Aorta (tissue), 5 donors: Measurements from ENCODE around the gene RAC2. TPM values are rescaled to one million over a fixed set of nuclear protein-coding genes. Genes with fewer than 3 reads are reported as not detected.
A peak's percentile ranks its signal among the peaks of the same experiment; 100 is the strongest.

Experiments
- ATAC-seq: fragments of 200-7000 bp; cut with Tn5 transposase; one replicate; pipeline ENCODE4 v1.9.1; 2022; ENCODE audit warnings: moderate library complexity; ENCODE audit not compliant: low FRiP score
- DNase-seq, 2 donors: peaks; one replicate each; pipeline ENCODE4 v3.0.0-alpha.2; 2020
- H3K27ac ChIP-seq, 2 donors: one replicate each; pipeline ENCODE4 v1.5.1; 2013; ENCODE audit warnings: low read length in 2 of 2, mild to moderate bottlenecking in 2 of 2, moderate library complexity in 2 of 2, control low read depth in 1 of 2, inconsistent platforms in 1 of 2, low read depth in 1 of 2
- H3K27me3 ChIP-seq, 2 donors: one replicate each; pipeline ENCODE4 v1.6.1; 2013; ENCODE audit warnings: control low read depth in 1 of 2, low read length in 1 of 2, mild to moderate bottlenecking in 1 of 2, moderate library complexity in 1 of 2; ENCODE audit not compliant: insufficient read depth in 2 of 2, control insufficient read depth in 1 of 2
- H3K36me3 ChIP-seq, 2 donors: one replicate each; pipeline ENCODE4 v1.6.1; 2013; ENCODE audit warnings: control low read depth in 1 of 2, low read length in 1 of 2, mild to moderate bottlenecking in 1 of 2; ENCODE audit not compliant: insufficient read depth in 2 of 2, control insufficient read depth in 1 of 2
- H3K4me1 ChIP-seq, 2 donors: one replicate each; pipeline ENCODE4 v1.6.1; 2013; ENCODE audit warnings: low read length in 2 of 2, control low read depth in 1 of 2, mild to moderate bottlenecking in 1 of 2, moderate library complexity in 1 of 2; ENCODE audit not compliant: insufficient read depth in 2 of 2, control insufficient read depth in 1 of 2
- H3K4me3 ChIP-seq, 2 donors: one replicate each; pipeline ENCODE4 v1.5.1; 2013; ENCODE audit warnings: low read length in 2 of 2, control low read depth in 1 of 2, mild to moderate bottlenecking in 1 of 2
- H3K9me3 ChIP-seq: one replicate; pipeline ENCODE4 v1.6.1; 2013; ENCODE audit warnings: mild to moderate bottlenecking, low read length; ENCODE audit not compliant: control insufficient read depth
- WGBS, 2 donors: extraction: QIAGEN DNeasy Blood & Tissue Kit; methylation state at CpG; one replicate each; pipeline ENCODE4 v1.1.7; 2013; 5-methylcytosine and 5-hydroxymethylcytosine counted together
- intact Hi-C, 2 donors: fragments of 100-400 bp; cut with DNase I; formaldehyde crosslinking; loops; one replicate each; pipeline versions ENCODE4 v1.14.2 to v1.15.0; 2022
- polyA plus RNA-seq, 2 donors: library from polyadenylated mRNA; stranded (reverse); fragments of 200-250 nt; gene quantifications; one replicate each; pipeline ENCODE4 v1.2.3, GENCODE V29; 2013
- total RNA-seq, 2 donors: library from RNA; stranded (reverse); fragmentation: NEBNext Ultra II Directional; extraction: Animal tissue kit (Norgen Biotek cat#: 25700); gene quantifications; one replicate each; pipeline ENCODE4 v1.2.1, GENCODE V29; 2021
- donor health status: healthy with polysubstance abuse.
- donor health status: Bipolar disorder and iron deficiency.
- donor health status: DM: no; HTN: no; CAD: no.
- donor health status: DM: no; HTN: no; CAD: no.
- donor health status: DM: yes; HTN: yes; CAD: no.

The RAC2 gene
- total and polyA plus RNA-seq, 4 donors = 3.6 to 19.8 (median 15.7) TPM

GRCh38 chr22:37182101-37182948 lies 61.7 kb downstream of the RAC2 start:
- ATAC-seq (no peak), DNase-seq (peak; percentile 42 to 53)
- intact Hi-C loops = no loop called here
- Histone ChIP-seq H3K9me3 (no peaks in the 10 kb centered on the region), H3K27ac (no peak overlapping the region), H3K4me1 (no peaks in the 10 kb centered on the region), H3K4me3 (no peak overlapping the region), H3K36me3 (no peaks in the 10 kb centered on the region), H3K27me3 (no peaks in the 10 kb centered on the region)
- 83 to 92% methylated on average over 37 of the region's 37 CpGs for WGBS, 2 donors

DNA sequence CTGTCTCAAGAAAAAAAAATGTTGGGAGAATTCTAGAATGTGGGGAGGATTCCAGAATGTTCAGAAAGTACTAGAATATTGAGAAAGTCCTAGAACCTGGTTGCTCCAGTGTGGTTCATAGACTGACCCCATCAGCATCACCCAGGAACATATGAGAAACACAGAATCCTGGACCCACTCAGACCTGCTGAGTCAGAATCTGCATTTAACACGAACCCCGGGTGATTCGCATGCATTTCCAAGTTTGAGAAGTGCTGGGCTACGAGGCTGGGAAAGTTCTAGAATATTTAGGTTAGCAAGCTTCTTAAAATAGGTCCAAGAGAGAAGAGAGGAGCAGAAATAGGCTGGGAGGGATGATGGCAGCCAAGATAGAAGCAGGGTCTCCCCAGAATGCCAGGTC lies 62.4 kb downstream of the RAC2 start:
- intact Hi-C loops = no loop called here
- WGBS, 2 donors = 59 to 78% methylated on average over 4 of the region's 4 CpGs

GRCh38 chr22:37180531-37181231 lies 63.4 kb downstream of the RAC2 start:
- ATAC-seq (no peak), DNase-seq (peak; percentile 42 to 70)
- Histone ChIP-seq H3K4me3 (no peak overlapping the region), H3K27ac (no peak overlapping the region), H3K4me1 (no peaks in the 10 kb centered on the region), H3K9me3 (no peaks in the 10 kb centered on the region), H3K36me3 (no peaks in the 10 kb centered on the region), H3K27me3 (no peaks in the 10 kb centered on the region)
- WGBS, 2 donors = 93 to 94% methylated on average over 15 of the region's 15 CpGs
- intact Hi-C loops = no loop called here

More for the DNA sequence above, 62.4 kb downstream of the RAC2 start:
- Histone ChIP-seq H3K4me1 (no peaks in the 10 kb centered on the region), H3K27ac (no peak overlapping the region), H3K9me3 (no peaks in the 10 kb centered on the region), H3K27me3 (no peaks in the 10 kb centered on the region), H3K4me3 (no peak overlapping the region), H3K36me3 (no peaks in the 10 kb centered on the region)
- no peak for ATAC-seq
- no peak for DNase-seq

GRCh38 chr22:37179622-37180420 lies 64.2 kb downstream of the RAC2 start:
- Histone ChIP-seq H3K36me3 (no peaks in the 10 kb centered on the region), H3K4me1 (no peaks in the 10 kb centered on the region), H3K4me3 (no peak overlapping the region), H3K9me3 (no peaks in the 10 kb centered on the region), H3K27ac (no peak overlapping the region), H3K27me3 (no peaks in the 10 kb centered on the region)
- intact Hi-C loops = no loop called here
- WGBS, 2 donors = 90 to 96% methylated on average over 31 of the region's 31 CpGs
- ATAC-seq (no peak), DNase-seq (peak; percentile 43 to 59)

DNA sequence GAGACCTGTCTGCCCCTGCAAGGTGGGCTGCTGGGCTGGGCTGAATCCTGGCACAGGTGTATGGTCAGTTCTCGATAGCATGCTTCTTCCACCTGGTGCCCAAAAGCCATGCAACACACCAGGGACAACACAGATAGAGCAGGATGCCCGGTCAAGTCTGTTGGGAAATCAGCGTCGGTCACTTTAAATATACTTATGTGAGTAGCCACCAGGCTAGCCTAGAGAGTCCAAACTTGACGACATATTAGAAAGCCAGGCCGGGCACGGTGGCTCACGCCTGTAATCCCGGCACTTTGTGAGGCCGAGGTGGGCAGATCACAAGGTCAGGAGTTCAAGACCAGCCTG lies 65.0 kb downstream of the RAC2 start:
- Histone ChIP-seq H3K9me3 (no peaks in the 10 kb centered on the region), H3K36me3 (no peaks in the 10 kb centered on the region), H3K27me3 (no peaks in the 10 kb centered on the region), H3K4me3 (no peak overlapping the region), H3K4me1 (no peaks in the 10 kb centered on the region), H3K27ac (no peak overlapping the region)
- ATAC-seq (no peak), DNase-seq (peak in 1 of 2 donors; percentile 46)
- intact Hi-C loops = no loop called here
- 96% methylated on average over 10 of the region's 10 CpGs for WGBS, 2 donors

- no peaks in the 10 kb centered on the region for H3K36me3 ChIP-seq
- 68 to 78% methylated on average over 17 of the region's 17 CpGs for WGBS, 2 donors
- no peak overlapping the region for H3K27ac ChIP-seq
- H3K27me3 ChIP-seq = no peaks in the 10 kb centered on the region
- H3K4me3 ChIP-seq = no peak overlapping the region
- H3K4me1 ChIP-seq = no peaks in the 10 kb centered on the region
- intact Hi-C loops = no loop called here
- H3K9me3 ChIP-seq = no peaks in the 10 kb centered on the region
- DNase-seq = peak; percentile 44 to 71
- ATAC-seq = no peak
Observed at GRCh38 chr22:37178350-37179125, 65.5 kb downstream of the RAC2 start.

DNA sequence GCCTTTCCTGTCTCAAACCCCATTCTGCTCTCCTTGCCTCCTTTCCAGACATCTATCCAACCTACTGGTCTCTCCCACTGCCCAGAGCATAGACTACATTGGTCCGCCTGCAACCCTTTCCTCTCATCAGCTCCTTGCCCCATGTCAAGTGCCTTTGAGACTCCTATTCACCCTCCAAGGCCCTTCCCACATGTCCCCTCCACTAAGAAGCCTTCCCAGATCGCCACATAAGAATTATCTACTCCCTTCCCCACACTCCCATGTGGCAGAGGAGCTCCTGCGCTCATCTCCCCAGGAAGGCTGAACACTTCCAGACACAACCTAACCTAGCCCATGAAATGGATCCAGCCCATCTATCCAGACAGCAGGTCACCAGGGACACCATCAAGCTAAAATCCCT lies 66.3 kb downstream of the RAC2 start:
- intact Hi-C loops = no loop called here
- Histone ChIP-seq H3K4me1 (no peaks in the 10 kb centered on the region), H3K36me3 (no peaks in the 10 kb centered on the region), H3K9me3 (no peaks in the 10 kb centered on the region), H3K27ac (no peak overlapping the region), H3K4me3 (no peak overlapping the region), H3K27me3 (no peaks in the 10 kb centered on the region)
- no peak for ATAC-seq
- DNase-seq = no peak
- WGBS, 2 donors = 96 to 97% methylated on average over 3 of the region's 3 CpGs

DNA sequence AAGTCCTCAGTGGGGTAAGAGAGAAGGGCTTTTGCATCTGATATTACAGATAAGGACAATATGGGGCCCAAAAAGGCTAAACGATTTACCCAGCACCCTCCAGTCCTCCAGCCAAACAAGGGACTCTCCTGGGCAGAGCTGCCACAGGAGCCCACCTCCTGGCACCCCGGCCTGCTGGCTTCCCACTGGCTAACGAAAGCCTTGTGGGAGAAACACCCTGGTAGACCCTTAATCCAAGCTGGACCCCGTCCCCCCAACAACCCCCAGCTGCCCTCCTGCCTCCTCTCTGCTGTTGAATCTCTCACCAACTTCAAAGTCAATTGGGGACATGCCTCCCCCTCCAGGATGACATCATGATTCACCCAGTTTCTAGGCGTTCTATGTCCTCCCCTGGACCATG lies 66.8 kb downstream of the RAC2 start:
- DNase-seq = peak; percentile 35 to 38
- Histone ChIP-seq H3K36me3 (no peaks in the 10 kb centered on the region), H3K27me3 (no peaks in the 10 kb centered on the region), H3K4me3 (no peak overlapping the region), H3K4me1 (no peaks in the 10 kb centered on the region), H3K9me3 (no peaks in the 10 kb centered on the region), H3K27ac (no peak overlapping the region)
- WGBS, 2 donors = 67 to 87% methylated on average over 5 of the region's 5 CpGs
- intact Hi-C loops = no loop called here
- ATAC-seq = no peak
